H1 (cell line): ENCODE results near the gene USP54. TPM values are rescaled to one million over a fixed set of nuclear protein-coding genes. Genes with fewer than 3 reads are reported as not detected.

Experiments
- BACH1 ChIP-seq: IDR thresholded peaks from 2 replicates; pipeline ENCODE4 v1.6.1; 2012; ENCODE audit warnings: low read length, improper control_type of control experiment
- CREB1 ChIP-seq: IDR thresholded peaks from 2 replicates; pipeline ENCODE4 v1.6.1; 2012; ENCODE audit warnings: inconsistent platforms
- SAP30 ChIP-seq: fragments of 300-600 bp; sonication (generic); IDR thresholded peaks from 2 replicates; pipeline ENCODE4 v1.7.1; 2012; ENCODE audit warnings: low read length, moderate library complexity, mild to moderate bottlenecking, inconsistent platforms; ENCODE audit not compliant: insufficient read depth, insufficient replicate concordance
- SP4 ChIP-seq: IDR thresholded peaks from 2 replicates; pipeline ENCODE4 v1.6.1; 2012; ENCODE audit warnings: low read length, inconsistent platforms
- TAF7 ChIP-seq: optimal IDR thresholded peaks from 2 replicates; pipeline ENCODE3; 2011; ENCODE audit warnings: low read depth, mild to moderate bottlenecking, inconsistent platforms, low read length, moderate library complexity, borderline replicate concordance
- polyA plus RNA-seq, 7 experiments: library from polyadenylated mRNA; depleted of rRNA in 3 of 7; stranded (reverse) in 5 of 7; unstranded in 2 of 7; fragments of >200 nt in 5 of 7; fragments of 200-250 nt in 2 of 7; gene quantifications; 1 replicate in 5 of 7; 2 replicates in 1 of 7; 4 replicates in 1 of 7; pipeline versions ENCODE4 v1.2.1 to v1.2.3, GENCODE V29; 2011 to 2013; ENCODE audit warnings: missing spikeins in 2 of 7, mixed read lengths in 2 of 7
- total RNA-seq: library from RNA; stranded (reverse); fragmentation: NEBNext Ultra II Directional; extraction: Animal tissue kit (Norgen Biotek cat#: 25700); gene quantifications from 2 replicates; pipeline ENCODE4 v1.2.1, GENCODE V29; 2021

The USP54 gene
- total and polyA plus RNA-seq, 2 of the 8 experiments (the other 6 are each of a cell fraction or from before 2014, with no cell fraction given): 46.2 to 65.6 TPM

GRCh38 chr10:73593110-73593509, 2.0 kb upstream of the USP54 start (continued):
- TF ChIP-seq BACH1 (no peak), SAP30 (no peak), TAF7 (no peak), CREB1 (no peak), SP4 (no peak)
